Ascending aorta (tissue), 2 donors: ENCODE measurements around the gene ZBP1. TPM values are rescaled to one million over a fixed set of nuclear protein-coding genes. Genes with fewer than 3 reads are reported as not detected.

Experiments used
- DNase-seq, 2 donors: peaks; one replicate each; pipeline ENCODE4 v3.0.0-alpha.2; 2019; ENCODE audit warnings: low spot score in 2 of 2
- H3K27ac ChIP-seq, 2 donors: fragments of 200-600 bp; sonication (generic); one replicate each; pipeline ENCODE4 v1.5.1; 2016 to 2017; ENCODE audit warnings: mild to moderate bottlenecking in 1 of 2
- H3K27me3 ChIP-seq: fragments of 200-600 bp; sonication (generic); one replicate; pipeline ENCODE4 v1.5.1; 2017
- H3K36me3 ChIP-seq, 2 donors: fragments of 200-600 bp; sonication (generic); one replicate each; pipeline ENCODE4 v1.5.1; 2016
- H3K4me1 ChIP-seq, 2 donors: fragments of 200-600 bp; sonication (generic); one replicate each; pipeline ENCODE4 v1.5.1; 2016 to 2017; ENCODE audit warnings: mild to moderate bottlenecking in 1 of 2
- H3K4me3 ChIP-seq, 2 donors: fragments of 200-600 bp; sonication (generic); one replicate each; pipeline ENCODE4 v1.5.1; 2016 to 2017; ENCODE audit warnings: mild to moderate bottlenecking in 1 of 2
- H3K9me3 ChIP-seq, 2 donors: fragments of 200-600 bp; sonication (generic); one replicate each; pipeline ENCODE4 v1.5.1; 2016
- intact Hi-C: fragments of 100-400 bp; cut with DNase I; formaldehyde crosslinking; loops from one replicate; pipeline ENCODE4 v1.15.1; 2023
- total RNA-seq: library from RNA; depleted of rRNA; stranded (reverse); fragments of >200 nt; gene quantifications from one replicate; pipeline ENCODE4 v1.1.0, GENCODE V29; 2016
- TF ChIP-seq, protein P1 (sequence below), 3 experiments: fragments of 200-600 bp in 2 of 3; fragments of 450-650 bp in 1 of 3; sonication (generic) in 2 of 3; IDR thresholded peaks; one replicate each; pipeline ENCODE4 v1.5.1; 2016 to 2019; ENCODE audit warnings: antibody characterized with exemption in 3 of 3, mild to moderate bottlenecking in 1 of 3, moderate library complexity in 1 of 3

Gene ZBP1
- total RNA-seq, 1 donor from 2014 or later, result not detected

DNA sequence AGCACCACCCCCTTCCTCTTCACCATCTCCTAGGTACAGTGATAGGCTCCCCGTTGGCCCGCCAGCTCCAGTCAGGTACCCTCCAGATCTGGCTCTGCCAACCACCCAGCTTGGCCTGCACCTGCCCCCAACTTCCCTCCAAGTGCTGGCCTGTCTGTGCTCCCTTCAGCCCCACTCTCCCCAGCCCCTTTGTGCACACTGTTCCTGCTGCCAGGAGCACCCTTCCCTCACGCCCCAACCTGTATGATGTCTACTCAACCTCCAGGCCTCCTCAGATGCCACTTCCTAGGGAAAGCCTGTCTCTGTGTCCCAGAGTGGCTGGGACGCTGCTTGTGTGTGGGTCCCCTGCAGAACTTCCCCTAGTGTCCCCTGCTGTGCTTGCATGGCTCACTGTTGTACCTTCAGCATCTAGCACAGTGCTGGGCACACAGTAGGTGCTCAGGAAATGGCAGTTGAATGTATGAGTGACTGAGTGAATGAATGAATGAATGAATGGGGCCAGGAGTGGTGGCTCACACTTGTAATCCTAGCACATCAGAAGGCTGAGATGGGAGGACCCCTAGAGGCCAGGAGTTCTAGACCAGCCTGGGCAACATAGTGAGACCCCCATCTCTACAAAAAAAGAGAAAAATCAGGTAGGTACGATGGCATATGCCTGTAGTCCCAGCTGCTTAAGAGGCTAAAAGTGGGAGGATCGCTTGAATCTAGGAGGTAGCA is 3.0 kb downstream of the ZBP1 start:
- Histone ChIP-seq H3K27me3 (no peaks in the 10 kb centered on the region), H3K4me3 (no peak overlapping the region), H3K4me1 (no peaks in the 10 kb centered on the region), H3K9me3 (no peaks in the 10 kb centered on the region), H3K27ac (no peak overlapping the region), H3K36me3 (no peaks in the 10 kb centered on the region)
- intact Hi-C loops, result no loop called here
- TF ChIP-seq, protein P1, sequence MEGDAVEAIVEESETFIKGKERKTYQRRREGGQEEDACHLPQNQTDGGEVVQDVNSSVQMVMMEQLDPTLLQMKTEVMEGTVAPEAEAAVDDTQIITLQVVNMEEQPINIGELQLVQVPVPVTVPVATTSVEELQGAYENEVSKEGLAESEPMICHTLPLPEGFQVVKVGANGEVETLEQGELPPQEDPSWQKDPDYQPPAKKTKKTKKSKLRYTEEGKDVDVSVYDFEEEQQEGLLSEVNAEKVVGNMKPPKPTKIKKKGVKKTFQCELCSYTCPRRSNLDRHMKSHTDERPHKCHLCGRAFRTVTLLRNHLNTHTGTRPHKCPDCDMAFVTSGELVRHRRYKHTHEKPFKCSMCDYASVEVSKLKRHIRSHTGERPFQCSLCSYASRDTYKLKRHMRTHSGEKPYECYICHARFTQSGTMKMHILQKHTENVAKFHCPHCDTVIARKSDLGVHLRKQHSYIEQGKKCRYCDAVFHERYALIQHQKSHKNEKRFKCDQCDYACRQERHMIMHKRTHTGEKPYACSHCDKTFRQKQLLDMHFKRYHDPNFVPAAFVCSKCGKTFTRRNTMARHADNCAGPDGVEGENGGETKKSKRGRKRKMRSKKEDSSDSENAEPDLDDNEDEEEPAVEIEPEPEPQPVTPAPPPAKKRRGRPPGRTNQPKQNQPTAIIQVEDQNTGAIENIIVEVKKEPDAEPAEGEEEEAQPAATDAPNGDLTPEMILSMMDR (IDR thresholded peaks at IDR 0.05), result no peak
- DNase-seq, result peak in 1 of 2 donors; percentile 46

DNA sequence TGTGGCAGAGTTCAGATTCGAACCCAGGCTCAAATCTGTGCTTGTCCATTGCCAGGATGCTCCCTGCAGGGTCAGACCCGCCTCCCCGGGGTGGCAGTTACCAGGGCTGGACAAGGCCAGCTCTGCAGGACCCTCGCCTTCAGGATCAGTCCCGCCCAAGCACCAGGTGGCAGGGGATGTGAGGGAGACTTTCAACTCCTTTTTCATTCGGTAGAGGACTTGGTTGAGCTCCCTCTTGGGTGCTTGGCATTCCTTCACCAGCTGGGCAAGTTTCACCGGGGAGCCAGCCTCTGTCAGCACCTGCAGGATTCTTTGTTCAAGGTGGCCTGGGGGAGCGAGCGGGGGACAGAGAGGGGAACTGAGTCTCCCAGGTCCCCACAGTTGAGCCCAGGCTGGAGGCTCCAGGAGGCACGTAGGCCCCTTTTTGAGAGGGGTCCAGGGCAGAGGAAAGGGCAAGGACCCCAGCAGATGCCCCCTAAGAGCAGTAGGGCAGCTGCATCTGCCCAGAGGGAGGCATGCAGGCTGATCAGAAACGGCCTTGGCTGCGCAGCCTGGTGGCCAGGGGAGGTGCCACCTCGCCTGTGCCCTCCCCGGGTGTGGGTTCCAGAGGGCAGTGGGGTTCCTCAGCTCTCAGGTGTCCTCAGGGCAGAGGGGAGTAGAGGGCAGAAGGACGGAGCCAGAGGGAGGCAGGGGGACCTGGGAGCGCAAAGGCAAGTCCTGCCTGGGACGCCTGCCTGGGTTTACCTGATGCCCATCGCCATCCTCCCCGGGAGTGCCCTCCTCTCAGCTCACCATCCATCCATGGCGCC is 3.9 kb downstream of the ZBP1 start:
- peak in 1 of 2 donors; percentile 52 for DNase-seq

DNA sequence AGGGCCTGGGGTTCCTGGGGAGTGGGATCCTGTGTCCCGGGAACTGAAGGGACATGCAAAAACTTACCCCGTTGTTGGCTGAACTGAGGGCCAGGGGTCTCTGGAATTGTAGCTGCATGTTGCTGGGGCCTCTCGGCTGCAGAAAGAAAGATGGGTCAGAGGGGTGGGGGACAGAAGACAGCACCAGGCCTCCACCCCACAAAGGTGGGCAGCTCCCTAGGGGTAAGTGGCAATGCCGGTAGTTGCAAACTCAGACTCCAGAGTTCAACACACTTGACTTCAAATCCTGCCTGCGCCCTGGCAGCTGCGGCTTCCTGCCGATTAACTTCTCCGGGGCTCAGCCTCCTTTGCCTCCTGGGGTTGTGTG is 4.8 kb downstream of the ZBP1 start:
- Histone ChIP-seq H3K9me3 (no peaks in the 10 kb centered on the region), H3K27ac (no peak overlapping the region), H3K36me3 (no peaks in the 10 kb centered on the region), H3K27me3 (no peaks in the 10 kb centered on the region), H3K4me3 (no peak overlapping the region), H3K4me1 (no peaks in the 10 kb centered on the region)
- TF ChIP-seq, protein P1 (IDR thresholded peaks at IDR 0.05), result no peak
- intact Hi-C loops, result no loop called here
- peak in 1 of 2 donors; percentile 42 for DNase-seq

More for the DNA sequence above, 3.9 kb downstream of the ZBP1 start:
- H3K4me1 ChIP-seq, result no peaks in the 10 kb centered on the region
- H3K27me3 ChIP-seq, result no peaks in the 10 kb centered on the region
- H3K4me3 ChIP-seq, result no peak overlapping the region
- H3K36me3 ChIP-seq, result no peaks in the 10 kb centered on the region
- TF ChIP-seq, protein P1 (IDR thresholded peaks at IDR 0.05), result no peak
- intact Hi-C loops, result no loop called here
- H3K27ac ChIP-seq, result no peak overlapping the region
- no peaks in the 10 kb centered on the region for H3K9me3 ChIP-seq

DNA sequence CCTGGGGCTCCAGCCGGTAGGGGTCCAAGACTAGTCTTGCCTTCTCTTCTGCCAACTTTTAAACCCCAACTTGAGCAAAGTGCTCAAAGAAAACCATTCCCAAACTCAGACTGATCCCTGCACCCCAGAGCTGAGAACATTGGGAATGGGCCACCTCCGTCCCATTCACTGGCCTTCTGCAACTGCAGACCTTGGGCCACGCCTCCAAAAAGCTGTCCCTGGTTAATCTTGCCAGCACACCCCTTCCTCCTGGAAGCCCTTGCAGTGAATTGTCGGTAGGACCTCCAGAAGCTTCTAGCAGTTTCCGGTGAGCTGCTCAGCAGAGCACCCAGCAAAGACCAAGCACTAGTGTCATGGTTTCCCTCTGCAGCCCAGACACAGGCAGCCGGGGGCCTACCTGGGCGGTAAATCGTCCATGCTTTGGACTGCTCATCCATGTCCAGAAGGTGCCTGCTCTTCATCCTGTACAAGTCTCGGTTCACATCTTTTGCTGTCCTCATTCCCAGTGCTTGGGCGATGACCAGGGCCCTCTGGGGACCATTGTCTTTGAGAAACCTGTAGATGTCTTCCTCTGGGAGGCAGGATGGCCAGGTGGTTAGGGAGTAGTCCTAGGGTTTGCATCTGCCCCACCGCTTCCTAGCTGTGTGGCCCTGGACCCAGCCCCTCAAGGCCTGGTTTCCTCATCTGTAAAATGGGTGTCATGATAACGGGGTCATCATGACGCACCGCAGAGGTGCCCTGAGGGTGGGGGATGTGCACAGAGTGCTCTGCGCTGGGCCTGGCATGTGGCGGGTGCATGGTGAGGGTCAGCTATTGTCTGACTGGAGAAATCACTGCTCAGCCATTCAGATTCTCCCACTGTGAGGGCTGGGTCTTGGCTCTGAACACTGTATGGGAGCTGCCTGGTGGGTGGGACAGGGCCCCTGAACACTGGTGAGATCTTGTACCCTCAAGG is 5.5 kb downstream of the ZBP1 start:
- intact Hi-C loops, result no loop called here

DNA sequence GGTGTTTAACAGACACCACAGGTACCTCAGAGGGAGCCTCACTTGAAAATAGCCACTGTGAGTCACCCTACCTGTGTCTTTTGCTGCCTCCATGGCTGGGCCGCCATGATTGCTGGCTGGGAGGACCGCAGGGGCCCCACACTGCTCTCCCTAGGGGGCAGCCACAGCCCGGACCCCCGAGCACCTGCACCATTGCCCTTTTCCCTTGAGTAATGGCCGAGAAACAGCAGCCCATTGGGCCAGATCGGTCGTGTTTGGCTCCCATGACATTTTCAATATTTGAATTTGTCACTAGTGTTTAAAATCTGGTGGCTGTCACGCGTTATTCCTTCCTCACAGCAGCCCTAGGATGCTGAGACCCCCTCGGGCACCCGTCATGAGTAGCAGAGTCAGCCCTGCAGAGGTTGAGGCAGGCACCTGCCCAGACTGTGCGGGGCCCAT is 6.7 kb downstream of the ZBP1 start:
- TF ChIP-seq, protein P1 (IDR thresholded peaks at IDR 0.05), result no peak
- intact Hi-C loops, result no loop called here
- no peaks in the 10 kb centered on the region for H3K9me3 ChIP-seq
- no peak overlapping the region for H3K4me3 ChIP-seq
- no peak overlapping the region for H3K27ac ChIP-seq
- no peaks in the 10 kb centered on the region for H3K36me3 ChIP-seq
- DNase-seq, result peak in 1 of 2 donors; percentile 53
- H3K27me3 ChIP-seq, result no peaks in the 10 kb centered on the region
- H3K4me1 ChIP-seq, result no peaks in the 10 kb centered on the region

More for the DNA sequence above, 5.5 kb downstream of the ZBP1 start:
- Histone ChIP-seq H3K27ac (no peak overlapping the region), H3K9me3 (no peaks in the 10 kb centered on the region), H3K4me3 (no peak overlapping the region), H3K36me3 (no peaks in the 10 kb centered on the region), H3K4me1 (no peaks in the 10 kb centered on the region), H3K27me3 (no peaks in the 10 kb centered on the region)
- TF ChIP-seq, protein P1 (IDR thresholded peaks at IDR 0.05), result no peak
- peak in 1 of 2 donors; percentile 21 for DNase-seq
